Caco-2 (cell line): Measurements from ENCODE around the gene NDUFS7. TPM values are rescaled to one million over a fixed set of nuclear protein-coding genes. Genes with fewer than 3 reads are reported as not detected.

ENCODE experiments used
- BruUV-seq: library from RNA; stranded (reverse); fragments of 400-500 nt; replicated peaks from 2 replicates; lab custom pipeline; 2021; lab: Mats Ljungman, UMichigan
- CTCF ChIA-PET: fragments of 300-600 bp; sonication (Branson Sonifier 250); formaldehyde crosslinking; loops from one replicate; lab custom pipeline; 2022; ENCODE audit warnings: antibody characterized with exemption; lab: Charles Lee
- POLR2A ChIA-PET: fragments of 300-600 bp; sonication (Branson Sonifier 250); formaldehyde crosslinking; loops from one replicate; lab custom pipeline; 2022; ENCODE audit warnings: antibody characterized with exemption; lab: Charles Lee
- DNase-seq, 2 experiments: peaks; one replicate each; pipeline versions ENCODE4 v3.0.0 to v3.0.0-alpha.2; 2020 to 2022
- H3K27me3 ChIP-seq: replicated peaks from 2 replicates; pipeline ENCODE4 v1.6.0; 2011; ENCODE audit warnings: low read length; ENCODE audit not compliant: control insufficient read depth, insufficient read depth
- H3K36me3 ChIP-seq: 2 replicates; pipeline ENCODE4 v1.5.1; 2011; ENCODE audit warnings: low read length; ENCODE audit not compliant: control insufficient read depth, insufficient read depth
- H3K4me1 ChIP-seq: fragments of 250-450 bp; sonication (Bioruptor Pico); 2 replicates; pipeline ENCODE4 v1.5.1; 2020; ENCODE audit warnings: mild to moderate bottlenecking
- H3K4me3 ChIP-seq: 2 replicates; pipeline ENCODE4 v1.5.1; 2011; ENCODE audit warnings: low read depth, mild to moderate bottlenecking, control low read depth, low read length
- H3K9me3 ChIP-seq: fragments of 250-450 bp; sonication (Bioruptor Pico); 2 replicates; pipeline ENCODE4 v1.5.1; 2020; ENCODE audit warnings: mild to moderate bottlenecking, moderate library complexity
- H3K27ac Mint-ChIP-seq: one replicate; pipeline ENCODE4 v1.8.0; 2022; ENCODE audit warnings: mixed read lengths; ENCODE audit not compliant: unreplicated experiment
- H3K27me3 Mint-ChIP-seq: one replicate; pipeline ENCODE4 v1.8.0; 2022; ENCODE audit warnings: mixed read lengths; ENCODE audit not compliant: insufficient read depth, unreplicated experiment
- H3K36me3 Mint-ChIP-seq: one replicate; pipeline ENCODE4 v1.8.0; 2022; ENCODE audit warnings: mild to moderate bottlenecking, mixed read lengths; ENCODE audit not compliant: insufficient read depth, unreplicated experiment
- H3K4me1 Mint-ChIP-seq: one replicate; pipeline ENCODE4 v1.8.0; 2022; ENCODE audit warnings: low read depth, mixed read lengths; ENCODE audit not compliant: unreplicated experiment
- H3K4me3 Mint-ChIP-seq: one replicate; pipeline ENCODE4 v1.8.0; 2022; ENCODE audit warnings: mild to moderate bottlenecking, moderate library complexity, mixed read lengths; ENCODE audit not compliant: unreplicated experiment
- H3K9me3 Mint-ChIP-seq: one replicate; pipeline ENCODE4 v1.8.0; 2022; ENCODE audit warnings: mixed read lengths; ENCODE audit not compliant: unreplicated experiment
- intact Hi-C: fragments of 100-400 bp; cut with micrococcal nuclease; formaldehyde crosslinking; loops from one replicate; pipeline ENCODE4 v1.10.0; 2022; ENCODE audit not compliant: unreplicated experiment
- total RNA-seq: library from RNA; stranded (reverse); gene quantifications from 2 replicates; pipeline ENCODE4 v1.2.3, GENCODE V29; 2022
- TF ChIP-seq, protein P1 (sequence below), 2 experiments: fragments of 200-600 bp in 1 of 2; IDR thresholded peaks; 1 replicate in 1 of 2; 2 replicates in 1 of 2; pipeline versions ENCODE4 v1.5.1 to v1.8.0; 2011 to 2022; ENCODE audit warnings: antibody characterized with exemption in 1 of 2, control low read depth in 1 of 2, inconsistent platforms in 1 of 2, low read depth in 1 of 2, low read length in 1 of 2, mild to moderate bottlenecking in 1 of 2, moderate library complexity in 1 of 2; ENCODE audit not compliant: insufficient read depth in 1 of 2, severe bottlenecking in 1 of 2, unreplicated experiment in 1 of 2

The NDUFS7 gene
- total RNA-seq, 1 experiment from 2014 or later = 111 TPM

DNA sequence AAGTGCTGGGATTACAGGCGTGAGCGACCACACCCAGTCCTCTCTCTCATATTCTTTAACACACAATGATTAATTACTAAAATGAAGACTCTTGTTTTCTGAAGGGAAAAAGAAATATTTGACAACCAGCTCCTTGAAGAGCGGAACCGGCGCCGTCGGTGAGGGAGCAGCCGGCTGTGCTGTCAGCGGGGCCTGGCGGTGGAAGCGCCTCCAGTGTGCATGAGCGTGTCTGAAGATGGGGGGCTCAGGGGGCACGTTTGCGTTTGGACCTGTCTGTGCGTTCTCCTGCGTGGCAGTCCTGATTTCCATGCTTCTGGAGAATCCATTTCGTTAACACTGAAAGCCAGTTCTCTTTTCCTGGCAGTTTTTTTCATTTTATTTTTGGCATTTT, 7.3 kb upstream of the NDUFS7 start:
- Histone ChIP-seq H3K27me3 (no peaks in the 10 kb centered on the region), H3K4me1 (no peaks in the 10 kb centered on the region), H3K4me3 (no peak overlapping the region), H3K9me3 (no peaks in the 10 kb centered on the region), H3K36me3 (no peaks in the 10 kb centered on the region)
- no peak overlapping the region for H3K27ac Mint-ChIP-seq
- H3K27me3 Mint-ChIP-seq = no peaks in the 10 kb centered on the region
- CTCF ChIA-PET = no interaction called here
- no TSS peak for BruUV-seq
- POLR2A ChIA-PET = no interaction called here
- H3K4me3 Mint-ChIP-seq = no peak overlapping the region
- H3K36me3 Mint-ChIP-seq = peaks cover 45% of the 10 kb centered on the region
- TF ChIP-seq, protein P1, sequence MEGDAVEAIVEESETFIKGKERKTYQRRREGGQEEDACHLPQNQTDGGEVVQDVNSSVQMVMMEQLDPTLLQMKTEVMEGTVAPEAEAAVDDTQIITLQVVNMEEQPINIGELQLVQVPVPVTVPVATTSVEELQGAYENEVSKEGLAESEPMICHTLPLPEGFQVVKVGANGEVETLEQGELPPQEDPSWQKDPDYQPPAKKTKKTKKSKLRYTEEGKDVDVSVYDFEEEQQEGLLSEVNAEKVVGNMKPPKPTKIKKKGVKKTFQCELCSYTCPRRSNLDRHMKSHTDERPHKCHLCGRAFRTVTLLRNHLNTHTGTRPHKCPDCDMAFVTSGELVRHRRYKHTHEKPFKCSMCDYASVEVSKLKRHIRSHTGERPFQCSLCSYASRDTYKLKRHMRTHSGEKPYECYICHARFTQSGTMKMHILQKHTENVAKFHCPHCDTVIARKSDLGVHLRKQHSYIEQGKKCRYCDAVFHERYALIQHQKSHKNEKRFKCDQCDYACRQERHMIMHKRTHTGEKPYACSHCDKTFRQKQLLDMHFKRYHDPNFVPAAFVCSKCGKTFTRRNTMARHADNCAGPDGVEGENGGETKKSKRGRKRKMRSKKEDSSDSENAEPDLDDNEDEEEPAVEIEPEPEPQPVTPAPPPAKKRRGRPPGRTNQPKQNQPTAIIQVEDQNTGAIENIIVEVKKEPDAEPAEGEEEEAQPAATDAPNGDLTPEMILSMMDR (IDR thresholded peaks at IDR 0.05; ENCODE audit: insufficient read depth in 1 of 2, low read depth in 1 of 2, low read length in 1 of 2, severe bottlenecking in 1 of 2, unreplicated experiment in 1 of 2) = no peak
- no peaks in the 10 kb centered on the region for H3K9me3 Mint-ChIP-seq
- H3K4me1 Mint-ChIP-seq = no peaks in the 10 kb centered on the region
- intact Hi-C loops = no loop called here
- no peak for DNase-seq

DNA sequence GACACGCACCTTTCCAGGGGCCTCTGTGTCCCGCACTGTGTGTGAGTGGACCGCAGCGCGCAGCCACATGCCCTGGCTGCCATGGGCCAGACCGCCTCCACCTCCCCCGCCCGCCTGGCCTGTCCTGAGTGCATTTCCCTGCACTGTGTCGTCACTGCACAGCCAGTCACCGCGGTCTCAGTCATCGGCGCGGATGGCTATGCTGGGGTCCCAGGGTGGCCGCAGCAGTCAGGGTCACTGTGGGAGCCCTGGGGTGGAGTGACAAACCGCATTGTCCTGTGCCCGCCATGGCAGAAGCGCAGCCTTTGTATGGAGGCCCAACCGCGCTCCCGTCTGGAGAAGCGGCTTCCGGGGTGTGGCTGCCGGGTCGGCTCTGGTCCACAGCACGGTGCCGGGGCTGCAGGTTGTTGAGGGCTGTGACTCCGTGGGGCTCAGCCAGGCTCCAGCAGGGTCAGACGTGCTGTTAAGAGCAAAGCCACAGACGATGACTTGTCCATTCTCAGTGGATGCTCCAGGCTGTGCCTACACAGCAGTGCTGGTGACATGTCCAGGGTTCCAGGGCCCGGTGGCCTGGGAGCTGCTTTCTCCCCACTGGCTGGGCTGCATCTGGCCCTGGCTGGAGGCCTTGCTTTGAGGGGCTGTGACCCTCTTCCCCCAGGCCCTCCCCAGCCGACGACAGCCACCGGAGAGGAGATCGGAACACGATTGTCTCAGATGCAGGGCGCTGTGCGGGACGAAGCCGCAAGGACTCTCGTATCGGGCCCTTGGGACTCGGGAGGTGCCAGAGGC, 6.3 kb upstream of the NDUFS7 start:
- no peaks in the 10 kb centered on the region for H3K4me1 ChIP-seq
- no peaks in the 10 kb centered on the region for H3K4me1 Mint-ChIP-seq
- H3K27me3 ChIP-seq = no peaks in the 10 kb centered on the region
- H3K4me3 Mint-ChIP-seq = no peak overlapping the region
- ChIA-PET CTCF (no interaction called here), POLR2A (no interaction called here)
- intact Hi-C loops = no loop called here
- H3K27ac Mint-ChIP-seq = no peak overlapping the region
- TF ChIP-seq, protein P1 (IDR thresholded peaks at IDR 0.05; ENCODE audit: insufficient read depth in 1 of 2, low read depth in 1 of 2, low read length in 1 of 2, severe bottlenecking in 1 of 2, unreplicated experiment in 1 of 2) = no peak
- no peaks in the 10 kb centered on the region for H3K27me3 Mint-ChIP-seq
- H3K36me3 Mint-ChIP-seq = peaks cover 37% of the 10 kb centered on the region
- no peak for DNase-seq
- H3K4me3 ChIP-seq = no peak overlapping the region
- no TSS peak for BruUV-seq
- no peaks in the 10 kb centered on the region for H3K9me3 Mint-ChIP-seq
- H3K36me3 ChIP-seq = no peaks in the 10 kb centered on the region
- no peaks in the 10 kb centered on the region for H3K9me3 ChIP-seq

DNA sequence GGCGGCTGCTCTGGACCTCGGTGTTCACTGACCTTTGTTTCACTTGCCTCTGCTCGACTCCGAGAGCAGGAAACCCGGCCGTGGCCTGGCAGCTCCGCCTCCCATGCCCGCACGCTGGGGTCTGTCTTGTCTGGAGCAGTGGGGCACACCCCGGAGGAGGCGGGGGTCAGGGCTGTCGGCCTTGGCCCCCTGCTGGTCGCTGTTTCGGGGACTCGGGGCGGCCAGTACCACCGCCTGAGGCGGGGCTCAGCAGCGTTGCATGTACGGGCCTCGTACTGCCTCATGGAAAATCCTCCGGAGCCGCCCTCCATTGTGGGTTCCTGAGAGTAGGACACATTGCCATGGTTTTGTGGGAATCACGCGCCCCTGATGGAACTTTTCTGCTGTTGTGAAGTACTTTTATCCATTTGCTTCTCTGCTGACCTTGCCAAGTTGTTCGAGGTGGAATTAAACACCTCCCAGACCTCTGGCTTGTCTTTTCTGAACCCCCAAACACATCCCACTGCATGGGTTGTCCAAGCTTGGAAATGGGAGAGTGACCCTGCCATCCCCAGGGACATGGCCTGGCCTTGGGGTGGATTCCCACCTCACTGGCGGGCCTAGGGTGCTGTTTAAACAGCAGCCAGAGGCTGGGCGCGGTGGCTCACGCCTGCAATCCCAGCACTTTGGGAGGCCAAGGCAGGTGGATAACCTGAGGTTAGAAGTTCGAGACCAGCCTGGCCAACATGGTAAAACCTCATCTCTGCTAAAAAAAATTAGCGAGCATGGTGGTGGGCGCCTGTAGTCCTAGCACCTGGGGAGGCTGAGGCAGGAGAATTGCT, 5.5 kb upstream of the NDUFS7 start:
- H3K27ac Mint-ChIP-seq = no peak overlapping the region
- DNase-seq = no peak
- peaks cover 4% of the 10 kb centered on the region for H3K4me1 Mint-ChIP-seq
- ChIA-PET CTCF (no interaction called here), POLR2A (no interaction called here)
- Histone ChIP-seq H3K4me3 (no peak overlapping the region), H3K9me3 (no peaks in the 10 kb centered on the region), H3K36me3 (no peaks in the 10 kb centered on the region), H3K4me1 (no peaks in the 10 kb centered on the region), H3K27me3 (no peaks in the 10 kb centered on the region)
- H3K4me3 Mint-ChIP-seq = no peak overlapping the region
- H3K27me3 Mint-ChIP-seq = peaks cover 3% of the 10 kb centered on the region
- H3K9me3 Mint-ChIP-seq = no peaks in the 10 kb centered on the region
- H3K36me3 Mint-ChIP-seq = peaks cover 35% of the 10 kb centered on the region
- intact Hi-C loops = no loop called here
- no TSS peak for BruUV-seq
- TF ChIP-seq, protein P1 (IDR thresholded peaks at IDR 0.05; ENCODE audit: insufficient read depth in 1 of 2, low read depth in 1 of 2, low read length in 1 of 2, severe bottlenecking in 1 of 2, unreplicated experiment in 1 of 2) = no peak
